Fibroblast of skin of right quadriceps (primary cell): ENCODE results near the gene PLEKHG5.

Source experiments
- DNase-seq: peaks from one replicate; pipeline ENCODE4 v3.0.0-alpha.2; 2013

PLEKHG5 gene

DNA sequence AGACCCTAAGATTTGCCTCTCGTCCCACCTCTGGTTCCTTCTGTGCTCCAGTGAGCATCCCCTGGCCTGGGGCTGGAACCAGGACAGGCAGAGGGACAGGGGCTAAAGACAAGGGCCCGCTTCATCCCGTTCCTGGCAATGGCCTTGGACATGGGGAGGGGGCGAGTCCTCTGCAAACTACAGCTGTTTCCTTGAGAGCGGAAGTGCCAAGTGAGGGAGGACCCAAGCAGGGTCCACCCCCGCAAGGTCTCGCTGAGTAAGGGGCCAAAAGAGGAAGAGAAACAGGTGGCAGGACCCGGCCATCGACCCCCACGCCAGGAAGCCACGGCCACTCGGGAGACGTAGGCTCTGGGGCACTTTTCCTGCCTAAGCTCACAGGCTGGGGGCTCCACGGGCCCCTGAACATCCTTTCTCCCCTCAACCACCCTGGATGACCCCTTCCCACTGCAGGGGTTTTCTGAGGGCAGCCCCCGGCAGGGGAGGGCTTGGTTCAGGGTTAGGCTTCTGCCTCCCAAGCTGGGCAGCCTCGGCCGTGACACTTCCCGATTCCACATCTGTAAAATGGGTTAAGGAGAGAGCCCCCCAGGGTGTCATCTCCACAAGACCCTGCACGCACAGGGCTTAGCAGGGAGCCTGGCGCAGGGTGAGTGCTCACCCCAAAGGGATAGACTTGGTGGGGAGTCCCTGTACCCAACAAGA lies 17.9 kb upstream of the PLEKHG5 start:
- DNase-seq, result no peak

DNA sequence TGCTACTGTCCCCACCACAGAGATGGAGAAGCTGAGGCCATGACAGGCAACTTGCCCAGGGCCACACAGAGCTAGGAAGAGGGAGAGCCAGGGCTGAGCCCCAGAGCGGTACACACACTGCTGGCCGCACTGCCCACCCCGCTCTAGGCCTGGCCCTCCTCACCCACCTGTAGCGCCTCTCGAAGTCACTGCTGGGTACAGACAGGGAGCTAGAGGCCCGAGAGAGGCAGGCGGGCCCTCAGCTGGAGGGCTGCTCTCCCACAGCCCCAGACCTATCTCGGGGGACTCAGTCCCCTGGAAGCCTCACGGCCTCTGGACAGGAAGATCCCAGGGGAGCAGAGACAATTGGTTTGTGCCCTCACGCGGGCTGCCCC lies 17.3 kb upstream of the PLEKHG5 start:
- DNase-seq, result no peak

DNA sequence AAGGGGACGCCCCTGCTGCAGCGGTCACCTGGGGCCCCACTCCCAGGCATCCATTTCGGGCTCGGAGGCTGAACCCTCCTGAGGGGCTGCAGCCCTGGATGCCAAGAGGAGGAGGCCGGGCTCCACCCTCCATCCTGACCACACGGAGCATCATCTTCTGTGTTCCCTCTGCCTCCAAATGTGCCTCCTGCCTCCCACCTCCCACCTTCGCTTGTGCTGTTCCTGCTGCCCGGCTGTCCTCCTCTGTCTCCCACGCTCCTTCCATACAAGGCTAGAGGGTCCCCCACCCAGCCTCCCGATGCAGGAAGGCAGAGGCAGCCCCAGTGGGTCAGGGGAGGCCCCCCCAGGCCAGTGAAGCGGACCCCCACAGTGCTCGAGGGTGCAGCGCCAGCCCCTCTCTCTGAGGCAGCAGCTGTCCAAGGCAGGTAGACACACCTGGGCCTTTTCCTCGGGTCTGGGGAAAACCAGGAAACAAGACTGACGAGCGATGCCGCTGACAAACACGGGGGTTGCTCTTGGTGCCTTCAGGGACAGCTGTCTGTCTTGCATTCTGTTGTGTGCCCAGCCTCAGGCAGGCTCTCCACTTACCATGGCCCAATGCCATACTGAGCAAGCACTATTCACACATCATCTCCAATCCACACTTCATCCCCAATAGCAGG lies 16.8 kb upstream of the PLEKHG5 start:
- DNase-seq, result no peak

DNA sequence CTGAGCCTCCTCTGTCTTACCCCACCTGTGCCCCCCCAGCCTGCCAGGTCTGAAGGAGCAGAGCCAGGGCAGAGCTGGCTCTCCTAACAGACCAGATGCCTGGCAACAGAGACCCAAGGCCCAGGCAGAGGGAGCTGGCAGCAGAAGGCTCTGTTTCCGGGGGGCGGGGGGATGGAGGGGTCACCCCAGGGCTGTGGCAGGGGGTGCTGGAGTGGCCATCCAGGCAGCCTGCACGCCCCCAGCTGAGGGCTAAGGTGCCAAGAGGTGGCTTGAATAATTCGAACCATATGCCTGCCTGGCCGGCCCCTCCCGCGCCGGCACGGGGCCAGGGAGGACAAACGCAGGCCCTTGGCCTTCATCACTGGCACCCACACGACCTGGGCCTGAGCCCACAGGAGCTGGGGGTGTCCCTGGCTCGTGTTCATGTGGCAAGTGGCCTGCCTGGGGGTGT lies 16.0 kb upstream of the PLEKHG5 start:
- DNase-seq, result no peak

DNA sequence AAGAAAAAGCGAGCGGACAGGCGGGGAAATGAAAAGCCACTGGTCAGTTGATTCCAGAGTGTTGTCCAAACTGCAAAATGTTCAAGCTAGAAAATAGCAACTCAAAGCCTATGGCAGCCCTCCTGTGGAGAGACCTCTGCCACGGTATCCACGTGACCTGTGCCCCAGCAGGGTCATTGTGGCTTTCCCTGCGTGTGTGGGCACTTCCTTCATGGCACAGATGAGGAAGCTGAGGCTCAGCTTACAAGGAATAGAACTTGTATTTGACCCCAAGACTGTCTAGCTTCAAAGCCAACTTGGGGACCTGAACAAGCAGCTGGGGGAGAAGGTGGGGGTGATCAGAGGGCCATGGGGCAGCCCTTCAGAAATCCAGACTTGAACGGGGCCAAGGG lies 15.6 kb upstream of the PLEKHG5 start:
- no peak for DNase-seq

DNA sequence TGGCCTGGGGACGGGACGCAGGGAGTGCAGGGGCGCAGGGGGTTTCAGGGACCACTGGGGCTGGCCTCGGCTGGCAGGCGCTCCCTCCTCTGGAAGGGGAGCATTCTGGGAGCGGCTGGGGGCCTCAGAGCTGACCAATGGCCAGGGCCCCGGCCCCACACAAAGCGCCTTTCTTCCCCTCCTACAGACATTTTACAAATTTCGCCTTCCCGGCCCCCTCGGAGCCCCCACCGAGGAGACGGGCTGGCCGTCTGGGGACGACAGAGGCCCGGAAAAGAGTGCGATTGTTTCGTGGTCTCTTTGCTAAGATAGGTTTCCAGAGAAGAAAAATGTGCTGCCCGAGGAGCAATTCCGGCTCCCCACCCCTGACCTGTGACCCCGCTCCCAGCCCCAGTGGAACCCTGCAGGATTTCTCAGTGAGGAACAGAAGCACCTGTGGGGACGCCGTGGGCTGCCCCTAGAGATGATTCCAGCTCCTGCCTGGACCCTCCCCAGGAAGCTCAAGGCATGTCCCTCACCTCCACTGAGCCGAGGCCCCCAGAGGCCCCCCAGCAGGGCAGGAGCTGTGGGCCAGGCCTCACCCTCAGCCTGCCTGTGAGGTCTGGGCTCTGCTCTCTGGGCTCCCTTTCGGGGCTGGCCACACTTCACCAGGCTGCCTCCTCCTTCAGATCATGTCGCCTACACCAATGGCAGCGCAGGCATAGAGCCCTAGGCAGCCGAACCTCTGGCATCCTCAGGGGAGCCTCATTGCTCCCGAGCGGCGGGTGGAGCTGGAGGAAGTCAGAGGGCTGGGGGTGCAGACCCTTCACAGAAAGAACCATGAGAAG lies 15.0 kb upstream of the PLEKHG5 start:
- no peak for DNase-seq

DNA sequence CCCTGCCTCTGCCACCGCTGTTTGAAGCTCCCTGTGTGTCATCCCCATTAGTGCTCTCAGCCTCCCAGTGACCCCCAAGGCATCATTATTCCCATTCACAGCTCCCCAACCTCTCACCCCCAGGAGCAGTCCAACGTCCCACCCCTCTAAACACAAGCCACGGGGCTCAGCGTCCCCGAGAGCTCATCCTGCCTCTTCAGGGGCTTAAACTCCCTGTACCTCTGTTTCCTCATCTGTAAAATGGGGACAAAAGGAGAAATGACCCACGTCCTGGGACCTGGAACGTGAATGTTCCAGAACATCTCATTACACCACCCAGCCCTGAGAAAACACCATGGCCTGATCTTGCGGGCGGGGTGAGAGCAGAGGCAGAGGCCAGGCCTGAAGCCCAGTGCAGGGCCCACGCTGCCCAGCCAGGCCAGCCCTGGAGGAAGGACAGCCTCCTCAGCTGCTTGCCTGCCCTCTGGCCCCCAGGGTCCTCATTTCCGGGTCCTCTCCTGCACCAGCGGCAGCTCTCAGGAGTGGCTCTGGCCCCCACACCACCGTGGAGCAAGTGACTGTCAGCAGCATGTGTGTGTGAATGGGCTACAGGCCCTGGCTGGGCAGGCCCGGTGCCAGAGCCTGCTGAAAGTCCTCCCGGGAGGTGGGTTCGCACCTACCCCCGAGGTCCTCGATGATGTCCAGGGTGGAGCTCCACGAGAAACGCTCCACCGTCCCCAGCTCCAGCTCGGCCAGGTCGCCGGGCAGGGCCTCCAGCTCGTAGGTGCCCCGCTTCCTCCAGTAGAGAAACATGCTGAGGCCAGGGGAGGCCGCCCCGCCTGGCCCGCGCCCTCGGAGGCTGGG lies 14.1 kb upstream of the PLEKHG5 start:
- no peak for DNase-seq

DNA sequence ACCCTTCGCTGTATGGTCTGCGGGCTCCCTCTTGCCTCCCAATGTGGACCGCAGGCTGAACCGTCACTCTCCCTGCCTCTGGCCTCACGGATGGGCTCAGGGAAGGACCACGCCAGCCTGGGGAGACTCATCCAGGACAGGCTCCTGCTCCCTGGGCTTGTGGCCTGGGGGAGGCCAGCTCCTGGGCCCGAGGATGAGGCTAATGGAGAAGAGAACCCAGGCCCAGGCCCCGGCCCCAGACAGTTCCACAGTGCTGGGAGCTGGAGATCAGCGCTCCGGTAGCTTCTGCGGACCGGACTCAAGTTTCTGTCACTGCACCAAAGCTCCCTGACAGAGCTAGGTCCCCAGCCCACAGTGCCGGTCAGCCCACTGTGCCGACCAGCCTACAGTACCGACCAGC lies 13.4 kb upstream of the PLEKHG5 start:
- DNase-seq, result no peak

DNA sequence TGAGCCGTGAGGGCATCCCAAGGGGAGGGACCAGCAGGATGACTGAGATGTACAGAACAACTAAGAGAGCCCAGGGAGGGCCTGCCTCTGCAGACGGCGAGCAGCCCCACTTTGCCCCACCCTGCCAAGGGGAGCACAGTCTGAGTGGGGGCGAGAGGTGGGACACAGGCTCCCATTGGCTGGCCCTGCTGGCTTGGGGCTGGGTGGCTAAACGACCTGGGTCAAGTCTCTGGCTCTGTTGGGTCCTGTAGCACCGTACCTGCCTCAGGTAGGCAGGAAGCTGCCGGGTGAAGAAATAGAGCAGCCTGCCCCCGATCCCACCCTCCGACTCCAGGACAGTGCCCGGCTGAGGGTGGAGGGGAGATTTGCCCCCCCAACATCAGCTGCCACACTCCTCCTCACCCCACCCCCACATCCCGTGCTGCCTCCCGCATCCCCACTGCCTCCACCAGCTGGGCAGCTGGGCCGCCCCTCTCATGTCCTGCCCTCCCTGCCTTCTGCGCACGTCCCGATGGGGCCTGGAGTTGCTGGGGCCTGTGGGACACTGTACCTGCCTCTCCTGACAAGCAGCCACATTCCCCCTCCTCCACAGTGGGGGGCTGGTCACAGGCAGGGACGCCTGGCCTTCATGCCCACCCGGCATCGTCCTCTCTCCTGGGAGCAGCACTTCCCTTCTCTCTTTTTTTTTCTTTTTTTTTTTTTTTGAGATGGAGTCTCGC lies 12.6 kb upstream of the PLEKHG5 start:
- DNase-seq, result no peak

DNA sequence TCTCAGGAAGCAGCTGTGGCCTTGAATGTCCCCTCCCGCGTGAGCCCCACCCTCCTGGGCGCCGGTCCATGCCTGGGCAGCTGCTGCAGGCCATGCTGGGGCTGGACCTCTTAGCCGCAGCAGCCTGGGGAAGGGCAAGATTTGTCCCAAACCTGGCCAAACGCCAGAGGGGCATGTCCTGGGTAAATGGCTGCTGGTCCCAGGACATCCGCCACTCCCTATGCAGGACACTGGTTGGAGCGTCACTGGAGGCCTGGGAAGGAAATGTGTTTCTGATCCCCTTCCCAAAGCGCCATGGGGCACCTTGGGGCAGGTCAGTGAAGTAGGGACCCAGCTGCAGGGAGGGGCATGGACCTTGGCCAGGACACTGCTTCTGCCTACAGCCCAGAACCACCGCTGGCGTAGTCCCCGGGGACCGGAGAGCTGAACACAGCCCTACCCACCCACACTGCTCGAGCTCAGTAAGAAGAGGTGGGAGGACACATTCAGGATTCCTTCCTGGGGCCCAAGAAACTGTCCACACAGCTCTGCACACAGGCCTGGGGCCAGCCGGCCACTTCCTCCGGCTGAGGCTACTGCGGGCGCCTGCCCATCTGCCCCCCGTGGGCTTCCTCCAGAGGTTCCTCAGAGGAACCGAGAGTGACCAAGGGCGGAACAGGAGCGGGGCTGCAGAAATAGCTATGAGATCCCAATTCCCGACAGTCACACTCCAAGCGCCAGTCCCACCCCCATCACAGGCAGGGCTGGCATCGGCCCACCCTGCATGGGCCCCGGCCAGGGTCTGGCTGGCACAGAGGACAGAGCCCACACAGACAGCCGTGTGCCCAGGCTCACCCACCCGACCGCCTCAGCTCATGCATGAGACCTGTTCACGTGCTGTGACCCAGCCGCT lies 10.8 kb upstream of the PLEKHG5 start:
- DNase-seq, result no peak

DNA sequence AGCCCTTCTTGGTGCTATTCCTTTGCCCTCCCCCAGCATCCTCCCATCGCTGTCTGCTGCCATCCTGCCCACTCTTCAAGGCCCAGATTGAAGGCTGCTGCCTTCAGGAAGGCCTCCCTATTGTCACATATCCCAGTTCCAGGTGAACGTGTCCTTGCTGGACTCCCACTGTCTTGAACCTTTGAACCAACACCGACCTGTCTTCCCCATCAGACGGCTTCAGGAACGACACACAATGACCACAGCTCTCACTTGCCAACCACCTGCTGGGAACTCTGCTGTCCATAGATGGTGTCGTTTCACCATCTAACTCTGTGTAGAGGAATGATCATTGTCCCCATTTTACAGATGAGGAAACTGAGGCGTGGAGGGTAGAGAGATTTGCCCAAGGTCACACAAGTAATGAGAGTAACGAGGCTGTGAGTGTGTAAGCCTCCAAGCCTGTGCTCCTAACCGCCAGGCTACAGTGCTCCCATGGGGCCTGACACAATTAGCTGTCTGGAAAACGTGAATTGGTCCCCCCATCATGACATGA lies 9.9 kb upstream of the PLEKHG5 start:
- DNase-seq, result no peak

DNA sequence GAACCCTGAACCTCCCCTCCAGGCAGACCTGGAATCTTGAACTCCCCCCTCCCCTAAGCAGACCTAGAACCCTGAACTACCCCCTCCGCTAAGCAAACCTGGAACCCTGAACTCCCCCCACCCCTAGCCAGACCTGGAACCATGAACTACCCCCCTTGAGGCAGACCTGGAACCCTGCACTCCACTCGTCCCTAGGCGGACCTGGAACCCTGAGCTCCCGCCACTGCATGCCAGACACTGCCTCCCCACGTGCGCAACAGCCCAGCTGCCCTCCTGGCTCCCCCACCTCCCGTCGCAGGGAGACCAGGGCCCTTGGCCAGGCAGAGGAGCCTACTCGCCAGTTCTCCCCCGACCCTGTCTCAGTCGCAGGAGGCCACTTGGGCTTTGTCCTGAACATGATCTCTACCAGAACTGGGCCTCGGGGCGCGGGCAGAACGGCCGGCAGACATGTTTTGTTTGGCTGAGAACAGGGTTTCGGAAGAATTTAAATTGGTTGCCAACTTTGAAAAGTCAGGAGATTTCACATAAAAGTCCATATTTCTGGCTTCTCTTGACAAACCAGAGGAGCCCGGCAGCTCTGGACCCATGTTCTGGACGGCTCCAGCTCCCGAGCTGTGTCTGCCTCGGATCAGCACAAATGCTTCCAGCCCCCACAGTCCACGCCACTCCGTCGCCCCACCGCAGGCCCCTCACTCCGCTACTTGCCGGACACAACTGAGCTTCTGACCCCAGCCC lies 9.2 kb upstream of the PLEKHG5 start:
- no peak for DNase-seq

DNA sequence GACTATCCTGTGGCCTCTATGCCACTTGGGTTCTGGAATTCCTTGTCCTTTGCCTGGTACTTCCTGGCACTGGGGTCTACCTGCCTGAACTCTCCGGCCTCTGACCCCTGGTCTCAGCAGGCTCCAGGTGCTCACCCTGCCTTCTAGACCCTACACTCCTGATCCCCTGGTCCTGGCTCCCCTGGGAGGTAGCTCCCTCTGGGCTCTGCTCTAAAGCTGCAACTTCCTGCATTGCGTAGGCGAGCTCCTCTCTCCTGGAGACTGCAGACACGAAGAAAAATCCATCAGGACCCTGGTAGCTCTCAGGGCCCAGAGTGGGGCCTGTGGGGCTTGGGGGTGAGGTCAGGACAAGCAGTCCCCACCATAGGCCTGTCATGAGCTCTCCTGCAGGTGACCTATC lies 7.8 kb upstream of the PLEKHG5 start:
- DNase-seq, result no peak

DNA sequence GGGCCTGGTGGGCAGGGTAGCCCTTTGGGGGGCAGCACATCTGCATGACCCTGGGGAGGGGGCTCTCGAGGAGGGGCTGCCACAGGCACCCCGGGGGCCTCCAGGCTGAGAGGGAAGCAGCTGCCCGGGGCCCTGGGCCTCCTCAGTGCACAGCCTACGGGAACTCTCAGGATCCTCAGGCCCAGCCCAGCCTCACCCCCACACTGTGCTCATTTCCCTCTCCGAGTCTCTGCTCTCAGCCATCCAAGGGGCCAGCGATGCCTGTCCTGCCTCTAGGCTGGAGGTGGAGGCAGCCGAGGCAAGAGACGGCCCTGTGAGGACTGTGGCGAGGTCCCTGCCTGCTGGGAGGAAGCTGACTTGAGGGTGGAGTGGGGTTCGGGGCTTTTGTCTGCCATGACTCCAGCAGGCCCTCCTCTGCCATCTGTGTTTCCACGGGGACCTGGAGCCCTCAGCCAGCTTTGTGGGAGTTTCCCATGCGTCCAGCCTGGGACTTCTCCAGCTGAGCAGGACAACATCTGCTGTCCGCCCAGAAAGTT lies 7.2 kb upstream of the PLEKHG5 start:
- DNase-seq, result no peak

DNA sequence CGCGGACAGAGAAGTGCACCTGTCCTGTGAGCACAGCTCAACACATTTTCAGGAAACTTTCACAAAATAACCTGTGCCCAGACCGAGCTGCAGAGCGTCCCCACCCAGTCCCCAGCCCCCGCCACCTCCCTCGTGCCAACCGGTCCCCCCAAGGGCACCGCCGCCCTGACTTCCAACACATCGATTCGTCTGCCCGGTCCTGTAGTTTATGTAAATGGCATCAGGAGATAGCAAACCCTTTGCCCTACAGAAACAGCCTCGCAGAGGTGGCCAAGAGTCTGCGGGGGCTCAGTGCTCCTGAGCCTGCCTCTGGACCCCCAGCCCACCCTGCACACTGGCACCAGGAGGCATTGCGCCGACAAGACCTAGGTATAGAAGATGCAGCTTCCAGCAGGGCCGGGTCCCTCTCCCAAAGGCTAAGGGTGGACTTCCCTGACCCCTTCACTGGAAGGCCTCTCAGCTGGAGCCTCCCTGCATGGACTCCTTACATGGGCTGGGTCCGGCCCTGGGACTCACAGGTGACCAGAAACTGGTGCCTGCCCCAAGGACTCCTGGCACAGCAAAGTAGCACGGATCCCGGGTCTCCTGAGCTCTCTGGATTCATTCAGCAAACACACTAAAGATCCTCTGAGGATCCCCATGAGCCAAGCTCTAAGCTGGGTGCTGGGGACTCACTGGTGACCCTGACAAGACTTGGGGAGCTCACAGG lies 6.6 kb upstream of the PLEKHG5 start:
- DNase-seq, result no peak

DNA sequence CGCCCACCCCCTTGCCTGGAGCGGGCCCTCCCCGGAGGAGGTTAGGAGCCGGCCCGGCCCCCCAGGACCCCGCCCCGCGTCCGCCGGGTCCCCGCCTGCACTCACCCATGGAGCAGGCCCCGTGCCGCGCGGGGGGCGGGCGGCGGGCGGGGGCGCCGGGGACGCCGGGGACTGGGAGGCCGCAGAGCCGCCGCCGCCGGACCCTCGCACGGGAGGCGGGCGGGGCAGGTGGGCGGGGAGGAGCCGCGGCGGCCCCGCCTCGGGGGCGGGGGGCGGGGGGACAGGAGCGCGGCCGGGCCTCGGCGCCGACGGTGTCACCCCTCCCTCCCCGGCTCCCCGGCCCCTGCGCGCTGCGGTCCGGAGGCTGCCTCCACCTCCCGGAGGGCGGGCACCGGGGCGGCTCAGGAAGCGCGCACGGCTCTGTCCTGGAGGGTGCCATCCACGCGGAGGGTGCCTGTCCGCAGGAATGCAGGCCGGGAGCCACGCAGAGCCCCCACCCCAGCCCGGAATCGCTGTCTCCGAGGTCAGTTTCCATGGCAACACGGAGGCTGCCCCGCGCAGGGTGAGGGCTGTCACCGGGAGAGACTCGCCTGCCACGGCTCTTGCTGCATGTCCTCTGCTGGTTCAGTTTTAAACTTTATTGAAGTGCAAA lies 5.9 kb upstream of the PLEKHG5 start:
- DNase-seq, result peak; percentile 30

DNA sequence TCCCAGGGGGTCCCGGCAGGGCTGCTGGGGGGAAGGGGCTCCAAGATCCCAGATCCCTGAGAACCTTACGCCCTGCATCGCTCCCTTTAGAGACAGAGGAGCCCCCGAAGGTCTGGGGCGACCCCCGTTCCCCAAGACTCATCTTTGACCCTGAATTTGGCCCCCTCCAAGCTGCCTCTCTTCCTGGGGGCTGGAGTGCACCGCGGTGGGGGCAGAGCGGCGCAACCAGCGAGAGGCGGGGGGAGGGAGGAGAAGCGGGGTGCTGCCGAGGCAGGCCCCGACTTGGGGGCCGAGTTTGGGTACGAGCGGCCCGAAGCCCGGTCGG lies 5.4 kb upstream of the PLEKHG5 start:
- no peak for DNase-seq

DNA sequence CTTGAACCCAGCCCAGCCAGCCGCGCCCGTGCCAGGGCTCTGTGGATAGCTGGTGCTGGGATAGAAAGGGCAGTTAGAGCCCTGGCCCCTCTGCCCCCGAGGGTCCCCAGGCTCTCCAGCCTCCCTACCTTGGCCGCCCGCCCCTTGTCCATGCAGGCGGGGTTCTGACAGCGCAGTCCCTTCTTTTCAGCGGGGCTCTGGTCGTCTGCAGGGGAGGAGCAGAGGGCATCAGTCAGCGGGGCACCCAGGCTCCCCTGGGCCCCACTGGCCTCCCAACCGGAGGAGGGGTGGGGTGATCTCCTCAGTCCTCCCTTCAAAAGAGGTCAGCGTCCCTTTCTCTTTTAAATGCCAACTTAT lies 4.9 kb upstream of the PLEKHG5 start:
- no peak for DNase-seq
